H1 (cell line): ENCODE measurements around the gene ANKS1B. TPM values are rescaled to one million over a fixed set of nuclear protein-coding genes. Genes with fewer than 3 reads are reported as not detected.

Source experiments
- CTCF ChIA-PET: fragments of 300-600 bp; sonication (Branson Sonifier 250); formaldehyde crosslinking; loops from one replicate; lab custom pipeline; 2021; ENCODE audit not compliant: partially characterized antibody; lab: Charles Lee
- POLR2A ChIA-PET: fragments of 300-600 bp; sonication (Branson Sonifier 250); formaldehyde crosslinking; loops from one replicate; lab custom pipeline; 2021; ENCODE audit warnings: inconsistent platforms; ENCODE audit not compliant: partially characterized antibody; lab: Charles Lee
- DNase-seq, 2 experiments: peaks; one replicate each; pipeline versions ENCODE4 v3.0.0 to v3.0.0-alpha.2; 2010 to 2022; ENCODE audit warnings: low spot score in 2 of 2, low read depth in 1 of 2, mixed read lengths in 1 of 2
- FAIRE-seq: peaks from 2 replicates; lab custom pipeline; 2011; peaks lifted over from hg19 to GRCh38; lab: Jason Lieb, UNC
- H2AFZ ChIP-seq: 2 replicates; pipeline ENCODE4 v1.8.1; 2012; ENCODE audit warnings: low read length, inconsistent platforms
- H2AK5ac ChIP-seq: 2 replicates; pipeline ENCODE4 v1.6.1; 2013; ENCODE audit warnings: low read depth, low read length
- H2BK120ac ChIP-seq: replicated peaks from 2 replicates; pipeline ENCODE3; 2013; ENCODE audit warnings: low read depth, low read length, inconsistent platforms
- H2BK12ac ChIP-seq: 2 replicates; pipeline ENCODE4 v1.6.1; 2013; ENCODE audit warnings: low read depth, low read length
- H2BK15ac ChIP-seq: 2 replicates; pipeline ENCODE4 v1.6.1; 2013; ENCODE audit warnings: low read length
- H2BK20ac ChIP-seq: 2 replicates; pipeline ENCODE4 v1.6.1; 2013; ENCODE audit warnings: low read length
- H2BK5ac ChIP-seq: 2 replicates; pipeline ENCODE4 v1.6.1; 2013; ENCODE audit warnings: low read depth, low read length
- H3K14ac ChIP-seq: 2 replicates; pipeline ENCODE4 v1.6.1; 2013; ENCODE audit warnings: inconsistent platforms; ENCODE audit not compliant: insufficient read length
- H3K18ac ChIP-seq: 2 replicates; pipeline ENCODE4 v1.6.1; 2013; ENCODE audit warnings: low read length; ENCODE audit errors: extremely low read depth
- H3K23ac ChIP-seq: 2 replicates; pipeline ENCODE4 v1.6.1; 2013; ENCODE audit warnings: inconsistent platforms; ENCODE audit not compliant: insufficient read length
- H3K23me2 ChIP-seq: 2 replicates; pipeline ENCODE4 v1.6.1; 2013; ENCODE audit warnings: low read depth, low read length
- H3K27ac ChIP-seq: 2 replicates; pipeline ENCODE4 v1.6.1; 2011; ENCODE audit warnings: low read depth, low read length, inconsistent platforms
- H3K27me3 ChIP-seq, 4 experiments: replicated peaks in 1 of 4; 1 replicate in 1 of 4; 2 replicates in 3 of 4; pipeline versions ENCODE4 v1.6.1 to v1.8.1; 2011 to 2013; ENCODE audit warnings: low read length in 3 of 4, mild to moderate bottlenecking in 3 of 4, inconsistent platforms in 2 of 4, mixed read lengths in 2 of 4, moderate library complexity in 1 of 4; ENCODE audit not compliant: control insufficient read depth in 3 of 4, insufficient read depth in 3 of 4; ENCODE audit errors: extremely low read depth in 1 of 4
- H3K36me3 ChIP-seq, 4 experiments: 2 replicates each; pipeline versions ENCODE4 v1.6.1 to v1.8.1; 2011 to 2013; ENCODE audit warnings: mild to moderate bottlenecking in 4 of 4, low read length in 3 of 4, moderate library complexity in 2 of 4, control low read depth in 1 of 4, inconsistent platforms in 1 of 4; ENCODE audit not compliant: insufficient read depth in 4 of 4, control insufficient read depth in 2 of 4
- H3K4ac ChIP-seq: replicated peaks from 2 replicates; pipeline ENCODE3; 2013; ENCODE audit warnings: low read length, low read depth, mixed read lengths, inconsistent platforms; ENCODE audit not compliant: insufficient read length
- H3K4me1 ChIP-seq, 4 experiments: replicated peaks in 1 of 4; 1 replicate in 1 of 4; 2 replicates in 3 of 4; pipeline versions ENCODE4 v1.6.1 to v1.8.1; 2011 to 2013; ENCODE audit warnings: low read length in 3 of 4, inconsistent platforms in 2 of 4, mixed read lengths in 1 of 4; ENCODE audit not compliant: insufficient read depth in 4 of 4, control insufficient read depth in 3 of 4
- H3K4me2 ChIP-seq, 2 experiments: 2 replicates each; pipeline versions ENCODE4 v1.6.1 to v1.8.1; 2011 to 2013; ENCODE audit warnings: low read depth in 2 of 2, low read length in 2 of 2, control low read depth in 1 of 2, inconsistent platforms in 1 of 2, mild to moderate bottlenecking in 1 of 2; ENCODE audit not compliant: insufficient read depth in 1 of 2
- H3K4me3 ChIP-seq, 4 experiments: fragments of 200-600, 300-600 bp in 1 of 4; sonication (generic), shearing (Covaris generic), sonication (Bioruptor Twin) in 1 of 4; 2 replicates each; pipeline versions ENCODE4 v1.5.1 to v1.8.1; 2011 to 2016; ENCODE audit warnings: low read length in 4 of 4, low read depth in 3 of 4, control low read depth in 2 of 4, inconsistent platforms in 2 of 4, mild to moderate bottlenecking in 2 of 4, mixed read lengths in 1 of 4, moderate library complexity in 1 of 4; ENCODE audit not compliant: insufficient read depth in 2 of 4; ENCODE audit errors: extremely low read depth in 1 of 4
- H3K56ac ChIP-seq: replicated peaks from 2 replicates; pipeline ENCODE3; 2013; ENCODE audit warnings: low read depth, mild to moderate bottlenecking, mixed read lengths, low read length, inconsistent platforms; ENCODE audit not compliant: insufficient read length
- H3K79me1 ChIP-seq: 2 replicates; pipeline ENCODE4 v1.6.1; 2013; ENCODE audit warnings: low read depth, low read length, control low read depth
- H3K79me2 ChIP-seq, 2 experiments: 2 replicates each; pipeline versions ENCODE4 v1.6.1 to v1.8.1; 2012 to 2013; ENCODE audit warnings: low read length in 2 of 2, mild to moderate bottlenecking in 2 of 2, inconsistent platforms in 1 of 2; ENCODE audit not compliant: insufficient read depth in 2 of 2, control insufficient read depth in 1 of 2
- H3K9ac ChIP-seq, 4 experiments: replicated peaks in 1 of 4; 1 replicate in 1 of 4; 2 replicates in 3 of 4; pipeline versions ENCODE4 v1.6.1 to v1.8.1; 2011 to 2013; ENCODE audit warnings: low read depth in 3 of 4, low read length in 3 of 4, control low read depth in 2 of 4, mild to moderate bottlenecking in 2 of 4, moderate library complexity in 2 of 4, inconsistent platforms in 1 of 4; ENCODE audit errors: extremely low read depth in 1 of 4
- H3K9me3 ChIP-seq, 2 experiments: 2 replicates each; pipeline versions ENCODE4 v1.6.1 to v1.8.1; 2012 to 2013; ENCODE audit warnings: mild to moderate bottlenecking in 2 of 2, moderate library complexity in 2 of 2, control low read depth in 1 of 2, inconsistent platforms in 1 of 2, low read depth in 1 of 2, low read length in 1 of 2, mixed read lengths in 1 of 2; ENCODE audit not compliant: insufficient read depth in 2 of 2
- H4K20me1 ChIP-seq, 2 experiments: replicated peaks in 1 of 2; 2 replicates each; pipeline versions ENCODE3 to v1.8.1; 2011 to 2013; ENCODE audit warnings: inconsistent platforms in 2 of 2, low read length in 2 of 2, mild to moderate bottlenecking in 1 of 2; ENCODE audit not compliant: insufficient read depth in 2 of 2, control insufficient read depth in 1 of 2
- H4K5ac ChIP-seq: 2 replicates; pipeline ENCODE4 v1.6.1; 2013; ENCODE audit warnings: low read length, low read depth, mixed read lengths, inconsistent platforms; ENCODE audit not compliant: insufficient read length
- H4K8ac ChIP-seq: 2 replicates; pipeline ENCODE4 v1.8.0; 2013; ENCODE audit warnings: mild to moderate bottlenecking, moderate library complexity, low read length, inconsistent platforms; ENCODE audit not compliant: insufficient read depth; ENCODE audit errors: extremely low read depth
- H4K91ac ChIP-seq: replicated peaks from 2 replicates; pipeline ENCODE3; 2013; ENCODE audit warnings: low read length, mixed read lengths, inconsistent platforms; ENCODE audit not compliant: insufficient read length
- ATF2 ChIP-seq: IDR thresholded peaks from 2 replicates; pipeline ENCODE4 v1.6.1; 2012; ENCODE audit warnings: low read length, inconsistent platforms
- BACH1 ChIP-seq: IDR thresholded peaks from 2 replicates; pipeline ENCODE4 v1.6.1; 2012; ENCODE audit warnings: low read length, improper control_type of control experiment
- WGBS, 2 experiments: shearing (Covaris generic) in 1 of 2; methylation state at CpG; one replicate each; pipeline versions ENCODE4 v1.1.6 to v1.1.7; 2013 to 2015; ENCODE audit warnings: low lambda C conversion rate in 2 of 2, mixed read lengths in 2 of 2, inconsistent platforms in 1 of 2, low coverage in 1 of 2, missing lambda C conversion rate in 1 of 2; ENCODE audit not compliant: insufficient replicate concordance in 2 of 2, insufficient coverage in 1 of 2, insufficient read length in 1 of 2; ENCODE audit errors: extremely low coverage in 1 of 2, missing lambda C conversion rate in 1 of 2; 5-methylcytosine and 5-hydroxymethylcytosine counted together
- polyA plus RNA-seq, 7 experiments: library from polyadenylated mRNA; depleted of rRNA in 3 of 7; stranded (reverse) in 5 of 7; unstranded in 2 of 7; fragments of >200 nt in 5 of 7; fragments of 200-250 nt in 2 of 7; gene quantifications; 1 replicate in 5 of 7; 2 replicates in 1 of 7; 4 replicates in 1 of 7; pipeline versions ENCODE4 v1.2.1 to v1.2.3, GENCODE V29; 2011 to 2013; ENCODE audit warnings: missing spikeins in 2 of 7, mixed read lengths in 2 of 7
- total RNA-seq: library from RNA; stranded (reverse); fragmentation: NEBNext Ultra II Directional; extraction: Animal tissue kit (Norgen Biotek cat#: 25700); gene quantifications from 2 replicates; pipeline ENCODE4 v1.2.1, GENCODE V29; 2021

Gene ANKS1B
- total and polyA plus RNA-seq, 2 of the 8 experiments (the other 6 are each of a cell fraction or from before 2014, with no cell fraction given) = 2.7 to 6.1 TPM

GRCh38 chr12:99135376-99135775 lies 849.4 kb downstream of the ANKS1B start:
- FAIRE-seq (no peak), DNase-seq (no peak)
- no peaks in the 10 kb centered on the region; the same call in 1 of the 2 replicates for H3K23me2 ChIP-seq
- no peak overlapping the region for H3K4me2 ChIP-seq
- H2BK12ac ChIP-seq = no peak overlapping the region
- H3K14ac ChIP-seq = no peak overlapping the region
- H3K4ac ChIP-seq = no peak overlapping the region
- H3K23ac ChIP-seq = no peak overlapping the region
- H2BK20ac ChIP-seq = no peak overlapping the region
- no peak overlapping the region for H2BK5ac ChIP-seq
- no peak overlapping the region for H3K4me3 ChIP-seq
- H2AFZ ChIP-seq = no peak overlapping the region
- no peak overlapping the region for H4K5ac ChIP-seq
- H3K9ac ChIP-seq = no peak overlapping the region
- no peak overlapping the region for H2BK120ac ChIP-seq
- H4K91ac ChIP-seq = no peak overlapping the region
- H3K79me1 ChIP-seq = no peaks in the 10 kb centered on the region
- peaks cover 0 to 9% (median 3%) of the 10 kb centered on the region in 4 experiments; a peak in 4 of 7 replicates for H3K4me1 ChIP-seq
- no peak overlapping the region for H2AK5ac ChIP-seq
- H4K20me1 ChIP-seq = no peaks in the 10 kb centered on the region
- ChIA-PET CTCF (no interaction called here), POLR2A (no interaction called here)
- H3K27ac ChIP-seq = no peak overlapping the region
- H3K56ac ChIP-seq = no peak overlapping the region
- H4K8ac ChIP-seq = no peak overlapping the region
- H3K9me3 ChIP-seq = no peaks in the 10 kb centered on the region
- H3K79me2 ChIP-seq = no peaks in the 10 kb centered on the region
- H3K36me3 ChIP-seq = no peaks in the 10 kb centered on the region
- H2BK15ac ChIP-seq = no peak overlapping the region
- no peak overlapping the region for H3K18ac ChIP-seq
- H3K27me3 ChIP-seq = no peaks in the 10 kb centered on the region
- WGBS, 2 experiments = 94% methylated on average over 4 of the region's 4 CpGs; no CpG with 5 or more reads in 1 of the 2 experiments
- no peak for TF ChIP-seq BACH1
- no peak for TF ChIP-seq ATF2
